Activated naive CD8-positive, alpha-beta T cell treated with anti-CD3 and anti-CD28 coated beads, Interleukin-2, amount 10 ng/mL, durations not matched to agents 7 days and 5 days (primary cell): ENCODE results near the gene MMP28. TPM values are rescaled to one million over a fixed set of nuclear protein-coding genes. Genes with fewer than 3 reads are reported as not detected.

Experiments
- ATAC-seq: fragments of 150-1000 bp; cut with Tn5 transposase; one replicate; pipeline ENCODE4 v1.10.0; 2021; ENCODE audit warnings: low read depth, moderate library complexity
- POLR2A ChIA-PET: fragments of 350-600 bp; sonication (Branson Sonifier 250); formaldehyde crosslinking; loops from one replicate; lab custom pipeline; 2021; ENCODE audit warnings: antibody characterized with exemption; lab: Charles Lee
- DNase-seq: peaks from one replicate; pipeline ENCODE4 v3.0.0; 2021
- H3K27ac Mint-ChIP-seq: one replicate; pipeline ENCODE4 v1.8.0; 2022; ENCODE audit warnings: mild to moderate bottlenecking, mixed read lengths
- H3K27me3 Mint-ChIP-seq: one replicate; pipeline ENCODE4 v1.8.0; 2022; ENCODE audit warnings: mild to moderate bottlenecking, moderate library complexity, mixed read lengths
- H3K36me3 Mint-ChIP-seq: one replicate; pipeline ENCODE4 v1.8.0; 2021; ENCODE audit warnings: mild to moderate bottlenecking, mixed read lengths
- H3K4me1 Mint-ChIP-seq: one replicate; pipeline ENCODE4 v1.8.0; 2021; ENCODE audit warnings: mixed read lengths
- H3K4me3 Mint-ChIP-seq: one replicate; pipeline ENCODE4 v1.8.0; 2022; ENCODE audit warnings: mild to moderate bottlenecking, moderate library complexity, mixed read lengths
- H3K9me3 Mint-ChIP-seq: one replicate; pipeline ENCODE4 v1.8.0; 2021; ENCODE audit warnings: mixed read lengths
- total RNA-seq, 2 experiments: library from RNA; stranded (reverse); gene quantifications; one replicate each; pipeline ENCODE4 v1.2.3, GENCODE V29; 2021

Gene MMP28
- total RNA-seq, 2 experiments from 2014 or later: 0.45 to 0.75 TPM

DNA sequence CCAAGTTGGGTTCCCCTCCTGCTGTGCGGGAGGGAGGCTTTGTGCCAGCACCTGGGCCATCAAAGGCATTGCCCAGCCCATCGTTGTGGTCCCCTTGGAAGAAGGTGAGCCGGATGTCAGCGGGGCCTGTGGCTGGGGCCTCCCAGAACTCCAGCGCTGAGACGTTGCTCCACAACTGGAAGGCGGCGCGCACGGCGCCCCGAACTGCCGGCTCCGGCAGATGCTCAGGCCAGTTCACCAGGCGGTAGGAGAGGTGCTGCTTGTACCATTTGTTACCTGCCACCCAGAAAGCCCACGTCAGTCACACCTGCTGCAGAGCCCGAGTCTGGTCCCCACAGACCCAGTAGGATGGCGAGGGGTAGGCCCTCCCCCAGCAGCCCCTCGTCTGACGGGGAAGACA, 22.3 kb downstream of the MMP28 start:
- H3K27me3 Mint-ChIP-seq: peaks cover 10% of the 10 kb centered on the region
- DNase-seq: no peak
- ATAC-seq: no peak
- H3K9me3 Mint-ChIP-seq: no peaks in the 10 kb centered on the region
- no peak overlapping the region for H3K4me3 Mint-ChIP-seq
- no peaks in the 10 kb centered on the region for H3K36me3 Mint-ChIP-seq
- no peaks in the 10 kb centered on the region for H3K4me1 Mint-ChIP-seq
- H3K27ac Mint-ChIP-seq: no peak overlapping the region
- POLR2A ChIA-PET: interaction anchor here (0.6 kb wide), 1 partner anchor 10 kb away, joined by 4 read pairs; no protein-coding TSS in a partner anchor

DNA sequence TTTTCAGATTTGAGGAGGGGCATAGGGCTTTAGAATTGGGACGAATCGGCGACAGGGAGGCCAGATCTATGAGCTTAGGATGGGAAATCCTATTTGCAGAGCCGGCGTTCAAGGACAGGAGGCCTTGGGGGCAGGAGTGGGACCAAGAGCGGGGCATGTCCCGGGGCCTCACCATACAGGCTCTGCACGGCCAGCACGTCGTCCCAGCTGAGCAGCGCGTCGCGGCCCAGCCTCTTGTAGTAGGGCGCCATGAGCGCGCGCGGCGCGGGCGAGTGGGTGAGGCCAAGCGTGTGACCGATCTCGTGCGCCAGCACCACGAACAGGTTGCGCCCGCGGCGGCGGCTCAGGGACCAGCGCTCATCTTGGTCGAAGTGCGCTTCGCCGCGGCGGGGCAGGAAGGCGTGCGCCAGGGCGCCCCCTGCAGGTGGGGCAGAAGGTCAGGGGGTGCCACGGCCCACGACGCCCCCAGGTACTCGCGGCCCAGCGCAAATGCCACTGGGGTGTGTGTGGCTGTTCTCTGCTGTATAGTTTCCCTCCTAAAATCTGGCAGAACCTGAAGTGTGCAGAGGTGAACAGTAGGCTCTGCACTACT, 25.4 kb downstream of the MMP28 start:
- Mint-ChIP-seq H3K4me1 (no peaks in the 10 kb centered on the region), H3K36me3 (no peaks in the 10 kb centered on the region), H3K4me3 (no peak overlapping the region), H3K27me3 (peaks cover 10% of the 10 kb centered on the region), H3K9me3 (no peaks in the 10 kb centered on the region), H3K27ac (no peak overlapping the region)
- POLR2A ChIA-PET: interaction anchor here (1.5 kb wide), 1 partner anchor 39 kb away, joined by 3 read pairs; the partner anchor contains the start of gene TAF15
- no peak for DNase-seq
- ATAC-seq: no peak

DNA sequence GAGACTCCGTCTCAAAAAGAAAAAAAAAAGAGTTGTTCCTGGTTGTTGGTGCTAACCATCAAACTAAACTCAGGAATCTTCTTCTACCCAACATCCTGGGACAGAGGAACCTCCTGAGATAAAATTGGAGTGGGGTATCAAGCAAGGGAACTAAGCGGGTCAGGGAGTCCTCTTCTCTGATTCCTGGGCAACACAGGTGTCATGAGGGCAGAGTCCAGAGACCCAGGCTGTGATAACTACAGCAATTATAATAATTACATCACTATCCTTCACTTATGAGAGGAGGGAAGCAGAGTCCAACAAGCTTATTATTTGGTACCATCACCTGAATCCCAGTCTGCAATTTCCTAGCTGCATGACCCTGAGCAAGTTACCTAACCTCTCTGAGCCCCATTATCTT, 26.6 kb downstream of the MMP28 start:
- no peak for DNase-seq
- H3K9me3 Mint-ChIP-seq: no peaks in the 10 kb centered on the region

DNA sequence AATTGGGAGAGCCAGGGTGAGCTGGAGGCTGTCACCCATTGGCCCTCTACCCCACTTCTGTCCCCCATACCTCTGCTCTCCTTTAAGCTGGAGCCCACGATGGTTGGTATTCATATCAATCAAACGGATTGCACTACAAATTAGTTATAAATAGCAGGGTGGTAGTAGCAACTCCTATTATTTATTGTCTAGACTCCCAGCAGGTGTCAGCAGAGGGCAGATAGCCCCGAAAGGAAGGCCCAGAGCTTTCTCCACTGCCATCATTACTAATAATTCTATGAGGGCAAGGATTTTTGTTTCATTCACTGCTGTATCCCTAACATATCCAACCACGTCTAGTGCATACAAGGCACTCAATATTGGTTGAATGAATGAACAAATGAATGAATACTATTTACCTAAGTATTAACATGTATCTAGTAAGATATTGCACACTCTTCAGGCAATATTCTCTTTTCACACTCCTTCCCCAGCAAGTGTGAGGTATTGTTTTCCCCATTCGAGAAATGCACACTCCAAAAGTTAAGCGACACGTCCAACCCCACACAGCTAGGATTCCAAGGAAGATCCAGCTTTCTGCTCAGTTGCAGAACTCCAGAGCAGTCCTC, 28.4 kb downstream of the MMP28 start:
- POLR2A ChIA-PET: interaction anchor here (1.3 kb wide), 1 partner anchor 42 kb away, joined by 7 read pairs; the partner anchor contains the start of gene TAF15
- DNase-seq: no peak
- no peak overlapping the region for H3K4me3 Mint-ChIP-seq

More for the DNA sequence above, 26.6 kb downstream of the MMP28 start:
- Mint-ChIP-seq H3K27me3 (peaks cover 10% of the 10 kb centered on the region), H3K27ac (no peak overlapping the region), H3K4me1 (peaks cover 5% of the 10 kb centered on the region), H3K4me3 (no peak overlapping the region), H3K36me3 (no peaks in the 10 kb centered on the region)
- no peak for ATAC-seq
- POLR2A ChIA-PET: no interaction called here

DNA sequence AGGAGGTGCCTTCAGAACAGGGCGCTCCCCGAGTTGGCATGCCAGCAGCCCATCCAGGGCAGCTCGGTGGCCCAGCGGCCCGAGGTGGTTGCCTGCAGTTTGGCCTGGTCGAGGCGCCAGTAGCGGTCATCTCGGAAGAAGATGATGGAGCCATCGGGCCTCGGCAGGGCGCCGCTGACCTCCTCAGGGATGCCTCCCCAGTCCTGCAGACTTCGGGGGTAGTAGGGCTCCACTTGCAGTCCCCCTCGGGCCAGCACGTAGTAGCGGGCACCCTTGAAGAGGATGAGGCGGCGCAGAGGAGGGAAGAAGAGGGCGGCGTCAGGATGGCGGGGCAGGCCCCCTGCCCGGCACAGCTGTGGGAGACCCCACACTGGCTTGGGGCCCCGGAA, 29.0 kb downstream of the MMP28 start:
- Mint-ChIP-seq H3K36me3 (no peaks in the 10 kb centered on the region), H3K27me3 (peaks cover 2% of the 10 kb centered on the region), H3K4me3 (no peak overlapping the region), H3K27ac (no peak overlapping the region), H3K4me1 (peaks cover 5% of the 10 kb centered on the region), H3K9me3 (no peaks in the 10 kb centered on the region)
- POLR2A ChIA-PET: interaction anchor here (1.3 kb wide), 1 partner anchor 42 kb away, joined by 7 read pairs; the partner anchor contains the start of gene TAF15
- DNase-seq (no peak), ATAC-seq (no peak)

More for the DNA sequence above, 28.4 kb downstream of the MMP28 start:
- ATAC-seq: no peak
- Mint-ChIP-seq H3K4me1 (peaks cover 5% of the 10 kb centered on the region), H3K27me3 (peaks cover 6% of the 10 kb centered on the region), H3K27ac (no peak overlapping the region), H3K36me3 (no peaks in the 10 kb centered on the region), H3K9me3 (no peaks in the 10 kb centered on the region)

DNA sequence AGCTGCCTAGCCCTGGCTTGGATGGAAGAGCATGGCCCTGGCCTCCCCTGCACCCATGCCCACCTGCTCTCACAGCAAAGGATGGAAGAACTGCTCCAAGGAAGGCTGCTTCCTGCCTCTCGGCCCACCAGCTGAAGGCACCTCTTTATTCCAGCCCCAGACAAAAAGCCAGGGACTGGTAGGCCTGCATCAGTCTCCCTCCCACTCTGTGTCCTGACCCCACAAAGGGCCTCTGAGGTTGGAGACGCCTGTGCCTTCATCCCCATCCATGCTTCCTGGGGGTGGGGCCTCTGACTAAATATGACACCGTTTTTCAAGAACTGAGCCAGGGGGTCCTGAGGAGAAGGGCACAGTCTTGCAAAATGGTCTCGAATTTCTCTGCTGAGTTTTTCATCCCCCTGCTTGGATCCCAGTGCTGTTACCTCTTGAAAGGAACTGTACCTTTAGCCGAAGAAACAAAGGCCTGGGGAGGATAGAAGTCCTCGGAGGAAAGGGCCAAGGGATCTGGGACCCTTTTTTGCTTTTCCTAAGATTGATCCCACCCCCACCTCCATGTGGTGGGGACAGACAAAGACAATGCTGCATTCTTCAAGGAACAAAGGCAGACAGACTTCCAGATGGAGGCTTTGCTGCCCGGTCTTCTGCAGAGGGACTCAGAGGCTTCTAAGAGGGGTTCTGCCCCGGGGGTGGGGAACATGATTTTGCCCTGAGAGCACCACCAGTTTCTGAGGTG, 29.5 kb downstream of the MMP28 start:
- H3K4me3 Mint-ChIP-seq: no peak overlapping the region
- H3K27me3 Mint-ChIP-seq: peaks cover 2% of the 10 kb centered on the region
- no peak for ATAC-seq
- no peak overlapping the region for H3K27ac Mint-ChIP-seq
- H3K4me1 Mint-ChIP-seq: peaks cover 5% of the 10 kb centered on the region
- POLR2A ChIA-PET: interaction anchor here (3.4 kb wide), 1 partner anchor 43 kb away, joined by 70 read pairs; the partner anchor contains the start of gene TAF15
- no peaks in the 10 kb centered on the region for H3K36me3 Mint-ChIP-seq
- H3K9me3 Mint-ChIP-seq: no peaks in the 10 kb centered on the region
- no peak for DNase-seq

DNA sequence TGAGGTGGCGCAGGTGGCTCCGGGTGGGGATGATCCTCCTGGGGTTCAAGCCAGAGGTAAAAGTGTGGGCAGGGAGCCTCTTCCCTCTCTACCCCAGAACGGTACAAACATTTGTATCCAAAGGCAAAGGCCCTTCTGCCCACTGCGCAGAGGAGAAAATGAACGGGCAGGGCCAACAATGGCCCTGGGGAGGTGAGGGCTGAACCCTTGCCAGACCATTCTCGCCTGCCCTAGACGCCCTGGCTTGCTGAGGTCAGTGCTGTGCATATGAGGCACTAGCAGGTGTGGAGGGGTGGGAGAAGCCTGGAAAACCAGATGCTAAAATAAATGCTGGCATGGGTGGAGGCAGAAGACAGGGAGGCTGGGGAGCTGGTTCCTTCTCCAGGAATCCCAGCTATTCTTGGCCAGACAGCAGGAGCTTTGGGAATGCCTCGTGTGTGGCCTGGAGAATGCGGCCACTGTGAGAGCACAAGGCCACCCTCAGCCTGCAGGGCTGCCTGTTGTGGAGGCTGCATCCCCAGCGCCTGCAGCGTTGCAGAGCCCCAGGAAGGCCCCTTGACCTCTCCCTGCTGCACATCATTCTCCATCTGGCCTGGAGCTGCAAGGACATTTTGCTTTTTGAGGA, 30.2 kb downstream of the MMP28 start:
- H3K27ac Mint-ChIP-seq: no peak overlapping the region
- ATAC-seq (no peak), DNase-seq (no peak)
- peaks cover 5% of the 10 kb centered on the region for H3K4me1 Mint-ChIP-seq
- H3K9me3 Mint-ChIP-seq: no peaks in the 10 kb centered on the region
- H3K4me3 Mint-ChIP-seq: peak overlapping the region; percentile 86
- POLR2A ChIA-PET: interaction anchor here (1.5 to 3.4 kb wide), 3 partner anchors 40 to 392 kb away, joined by 4 to 70 read pairs (median 21); partner anchors contain the start of genes SLFN11 and TAF15
- H3K27me3 Mint-ChIP-seq: peaks cover 2% of the 10 kb centered on the region
- no peaks in the 10 kb centered on the region for H3K36me3 Mint-ChIP-seq

DNA sequence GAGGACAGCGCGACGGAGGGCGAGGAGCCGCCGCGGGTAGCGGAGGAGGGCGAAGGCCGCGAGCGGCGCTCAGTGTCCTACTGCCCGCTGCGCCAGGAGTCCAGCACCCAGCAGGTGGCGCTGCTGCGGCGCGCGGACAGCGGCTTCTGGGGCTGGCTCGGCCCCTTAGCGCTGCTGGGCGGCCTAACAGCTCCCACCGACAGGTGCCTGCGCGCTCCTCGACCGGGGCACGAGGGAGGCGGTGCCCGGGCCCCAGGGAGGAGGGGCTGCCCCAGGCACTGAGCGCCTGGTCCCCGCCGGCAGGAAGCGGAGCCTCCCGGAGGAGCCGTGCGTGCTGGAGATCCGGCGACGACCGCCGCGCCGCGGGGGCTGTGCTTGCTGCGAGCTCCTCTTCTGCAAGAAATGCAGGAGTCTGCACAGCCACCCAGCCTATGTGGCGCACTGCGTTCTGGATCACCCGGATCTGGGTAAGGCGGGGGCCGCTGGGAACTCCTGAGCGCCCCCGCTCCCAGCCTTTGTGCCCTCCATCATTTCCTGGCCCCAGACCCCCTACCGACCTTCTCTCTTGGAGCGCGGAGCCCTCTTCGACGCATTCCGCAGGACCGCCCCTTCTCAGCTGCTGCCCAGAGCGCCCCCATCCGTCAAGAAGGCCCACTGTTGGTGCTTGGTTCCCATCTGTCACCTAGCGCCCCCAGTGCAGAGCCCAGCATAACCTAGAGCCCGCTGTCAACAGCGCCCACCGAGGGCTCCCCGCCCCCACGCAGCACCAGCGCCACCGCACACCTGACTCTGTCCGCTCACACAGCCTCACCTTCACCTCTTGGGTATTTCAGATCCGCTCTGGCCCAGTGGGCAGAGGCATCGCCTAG, 31.1 kb downstream of the MMP28 start:
- peak overlapping the region; percentile 79 for H3K27ac Mint-ChIP-seq
- ATAC-seq (peak; percentile 90), DNase-seq (peak; percentile 96)
- H3K27me3 Mint-ChIP-seq: peaks cover 2% of the 10 kb centered on the region
- no peaks in the 10 kb centered on the region for H3K36me3 Mint-ChIP-seq
- peak overlapping the region; percentile 86 for H3K4me3 Mint-ChIP-seq
- H3K4me1 Mint-ChIP-seq: peaks cover 5% of the 10 kb centered on the region
- H3K9me3 Mint-ChIP-seq: no peaks in the 10 kb centered on the region
- POLR2A ChIA-PET: interaction anchor here (0.6 to 3.4 kb wide), 10 partner anchors 28 to 524 kb away, joined by 3 to 70 read pairs (median 4); partner anchors contain the start of genes PEX12, RASL10B, SLFN11 and SLFN5

DNA sequence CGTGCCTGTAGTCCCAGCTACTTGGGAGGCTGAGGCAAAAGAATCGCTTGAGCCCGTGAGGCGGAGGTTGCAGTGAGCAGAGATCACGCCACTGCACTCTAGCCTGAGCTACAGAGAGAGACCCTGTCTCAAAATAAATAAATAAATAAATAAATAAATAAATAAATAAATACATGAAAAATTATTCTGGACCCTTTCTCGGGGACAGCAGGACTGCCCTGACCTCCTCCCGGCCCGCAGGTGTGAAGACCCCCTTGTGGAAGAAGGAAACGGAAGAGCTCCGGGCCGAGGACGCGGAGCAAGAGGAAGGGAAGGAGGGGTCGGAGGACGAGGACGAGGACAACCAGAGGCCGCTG, 31.7 kb downstream of the MMP28 start:
- POLR2A ChIA-PET: interaction anchor here (0.6 to 3.4 kb wide), 9 partner anchors 29 to 524 kb away, joined by 3 to 70 read pairs (median 4); partner anchors contain the start of genes PEX12, RASL10B, SLFN11 and SLFN5
- H3K4me1 Mint-ChIP-seq: peaks cover 5% of the 10 kb centered on the region
- H3K27ac Mint-ChIP-seq: no peak overlapping the region
- H3K4me3 Mint-ChIP-seq: peak overlapping the region; percentile 86
- H3K27me3 Mint-ChIP-seq: peaks cover 2% of the 10 kb centered on the region
- ATAC-seq: no peak
- no peak for DNase-seq
- H3K36me3 Mint-ChIP-seq: no peaks in the 10 kb centered on the region
- H3K9me3 Mint-ChIP-seq: no peaks in the 10 kb centered on the region

DNA sequence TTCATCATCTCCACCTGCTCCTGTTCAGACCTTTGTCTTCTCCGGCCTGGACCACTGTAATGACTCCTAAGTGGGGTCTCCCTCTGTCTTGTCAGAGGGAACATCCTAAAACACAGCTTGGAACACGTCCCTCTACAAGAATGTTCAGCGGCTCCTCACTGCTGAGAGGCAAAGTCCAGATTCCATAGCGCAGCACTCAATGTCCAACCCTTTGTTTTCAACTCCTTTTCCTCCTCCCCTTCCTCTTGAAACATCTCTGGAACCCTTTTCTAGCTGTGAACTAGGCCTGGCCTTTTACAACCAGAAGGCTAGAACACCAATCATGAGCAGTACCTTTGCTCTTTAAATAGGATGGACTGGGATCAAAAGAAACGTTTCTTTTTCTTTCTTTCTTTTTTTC, 33.8 kb downstream of the MMP28 start:
- ATAC-seq: no peak
- POLR2A ChIA-PET: interaction anchor here (1.8 kb wide), 1 partner anchor 48 kb away, joined by 7 read pairs; the partner anchor contains the start of gene TAF15
- Mint-ChIP-seq H3K9me3 (no peaks in the 10 kb centered on the region), H3K4me1 (peaks cover 5% of the 10 kb centered on the region), H3K4me3 (no peak overlapping the region), H3K36me3 (no peaks in the 10 kb centered on the region), H3K27me3 (no peaks in the 10 kb centered on the region), H3K27ac (no peak overlapping the region)
- DNase-seq: no peak

DNA sequence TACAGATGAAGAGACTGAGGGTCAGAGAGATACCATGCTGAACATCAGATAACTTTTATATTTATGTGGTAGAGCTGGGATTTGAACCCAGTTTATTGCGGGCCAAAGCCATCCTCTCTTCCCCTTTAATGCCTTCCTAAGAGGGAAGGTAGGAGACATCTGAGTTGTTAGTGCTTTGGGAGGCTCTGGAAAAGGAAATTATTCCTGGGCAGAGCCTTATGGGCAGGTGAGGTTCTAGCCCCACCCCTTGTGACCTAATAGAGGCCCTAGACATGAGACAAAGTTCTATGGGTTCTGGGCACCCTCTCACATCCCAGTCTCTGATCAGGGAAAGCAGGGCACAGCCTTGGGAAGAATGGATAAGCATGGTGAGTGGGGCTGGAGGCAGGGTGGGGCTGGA, 34.9 kb downstream of the MMP28 start, which contains the start of gene C17orf50:
Gene C17orf50 (plus strand): TSS at position 301 of the 400 bp plus-strand sequence. CDS start 55 bp downstream, at position 356.
- no peak within 1 kb of the TSS for H3K4me3 Mint-ChIP-seq
- ATAC-seq: no peak

DNA sequence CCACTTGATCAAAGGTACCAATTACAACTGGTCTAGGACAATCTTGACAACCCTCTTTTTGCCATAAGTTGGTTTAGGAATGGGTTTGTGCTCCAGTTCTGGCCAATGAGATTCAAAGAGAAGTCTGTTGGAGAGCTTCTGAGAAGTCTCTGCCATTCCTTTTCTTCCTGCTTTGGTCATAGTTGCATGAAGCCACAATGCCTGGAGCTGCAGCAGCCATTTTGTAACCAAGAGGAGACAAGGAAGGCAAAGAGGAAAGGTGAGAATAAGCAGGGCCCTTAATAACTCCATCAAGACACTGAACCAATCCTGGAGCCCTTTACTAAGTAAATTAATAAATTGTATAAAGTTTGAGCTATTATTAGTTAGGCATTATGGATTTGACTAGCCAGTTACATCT, 38.2 kb downstream of the MMP28 start:
- no peaks in the 10 kb centered on the region for H3K9me3 Mint-ChIP-seq
- H3K4me1 Mint-ChIP-seq: no peaks in the 10 kb centered on the region
- no peaks in the 10 kb centered on the region for H3K36me3 Mint-ChIP-seq
- DNase-seq (no peak), ATAC-seq (no peak)
- H3K27me3 Mint-ChIP-seq: peaks cover 5% of the 10 kb centered on the region
- POLR2A ChIA-PET: no interaction called here
- no peak overlapping the region for H3K27ac Mint-ChIP-seq
- no peak overlapping the region for H3K4me3 Mint-ChIP-seq

More for the DNA sequence above, 34.9 kb downstream of the MMP28 start, which contains the start of gene C17orf50:
- Mint-ChIP-seq H3K9me3 (no peaks in the 10 kb centered on the region), H3K4me1 (peaks cover 5% of the 10 kb centered on the region), H3K27ac (no peak within 1 kb of the TSS), H3K27me3 (no peaks in the 10 kb centered on the region), H3K36me3 (no peaks in the 10 kb centered on the region)
- DNase-seq: no peak
- POLR2A ChIA-PET: interaction anchor here (0.6 to 2.1 kb wide), 3 partner anchors 35 to 229 kb away, joined by 3 to 7 read pairs (median 3); partner anchors contain the start of genes MMP28 and TAF15
